Tibial nerve (tissue), 3 donors: ENCODE results near the gene EMILIN2.

Experiments used
- POLR2A ChIP-seq, 2 donors: fragments of 450-650 bp; IDR thresholded peaks; one replicate each; pipeline ENCODE4 v1.6.1; 2017; ENCODE audit warnings: antibody characterized with exemption in 2 of 2, mild to moderate bottlenecking in 2 of 2, moderate library complexity in 2 of 2
- TF ChIP-seq, protein P1 (sequence below), 5 experiments: fragments of 200-600 bp in 3 of 5; fragments of 450-650 bp in 2 of 5; sonication (generic) in 3 of 5; IDR thresholded peaks; one replicate each; pipeline ENCODE4 v1.5.1; 2016 to 2019; ENCODE audit warnings: antibody characterized with exemption in 5 of 5, mild to moderate bottlenecking in 3 of 5, moderate library complexity in 2 of 5

DNA sequence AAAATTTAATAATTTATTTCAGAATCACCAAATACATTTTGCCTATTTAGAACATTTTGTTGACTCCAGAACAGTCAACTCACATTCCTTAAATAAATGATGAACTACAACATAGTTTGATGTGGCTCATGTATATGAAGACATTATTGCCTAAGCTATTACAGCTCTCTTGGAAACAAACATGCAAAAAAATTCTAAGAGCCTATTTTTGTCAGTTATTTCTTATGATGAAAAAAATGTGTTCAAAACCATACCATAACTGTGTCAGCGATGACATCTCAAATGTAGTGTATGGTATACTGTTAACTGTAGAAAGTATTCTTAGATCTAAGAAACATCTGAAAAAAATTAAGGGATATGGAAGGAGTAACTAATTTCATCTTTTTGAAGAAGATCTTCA is 6.3 kb upstream of the EMILIN2 start:
- no peak for TF ChIP-seq POLR2A (IDR thresholded peaks at IDR 0.05)
- TF ChIP-seq, protein P1, sequence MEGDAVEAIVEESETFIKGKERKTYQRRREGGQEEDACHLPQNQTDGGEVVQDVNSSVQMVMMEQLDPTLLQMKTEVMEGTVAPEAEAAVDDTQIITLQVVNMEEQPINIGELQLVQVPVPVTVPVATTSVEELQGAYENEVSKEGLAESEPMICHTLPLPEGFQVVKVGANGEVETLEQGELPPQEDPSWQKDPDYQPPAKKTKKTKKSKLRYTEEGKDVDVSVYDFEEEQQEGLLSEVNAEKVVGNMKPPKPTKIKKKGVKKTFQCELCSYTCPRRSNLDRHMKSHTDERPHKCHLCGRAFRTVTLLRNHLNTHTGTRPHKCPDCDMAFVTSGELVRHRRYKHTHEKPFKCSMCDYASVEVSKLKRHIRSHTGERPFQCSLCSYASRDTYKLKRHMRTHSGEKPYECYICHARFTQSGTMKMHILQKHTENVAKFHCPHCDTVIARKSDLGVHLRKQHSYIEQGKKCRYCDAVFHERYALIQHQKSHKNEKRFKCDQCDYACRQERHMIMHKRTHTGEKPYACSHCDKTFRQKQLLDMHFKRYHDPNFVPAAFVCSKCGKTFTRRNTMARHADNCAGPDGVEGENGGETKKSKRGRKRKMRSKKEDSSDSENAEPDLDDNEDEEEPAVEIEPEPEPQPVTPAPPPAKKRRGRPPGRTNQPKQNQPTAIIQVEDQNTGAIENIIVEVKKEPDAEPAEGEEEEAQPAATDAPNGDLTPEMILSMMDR (IDR thresholded peaks at IDR 0.05) = no peak
